GM19035 (cell line): ENCODE results near the gene GGTA1.

Experiments used
- ATAC-seq: cut with Tn5 transposase; IDR thresholded peaks from one replicate; pipeline ENCODE4 v1.9.1; 2021; ENCODE audit not compliant: unreplicated experiment

Gene GGTA1

GRCh38 chr9:121424024-121424432 lies 75.6 kb downstream of the GGTA1 start:
- no peak for ATAC-seq

DNA sequence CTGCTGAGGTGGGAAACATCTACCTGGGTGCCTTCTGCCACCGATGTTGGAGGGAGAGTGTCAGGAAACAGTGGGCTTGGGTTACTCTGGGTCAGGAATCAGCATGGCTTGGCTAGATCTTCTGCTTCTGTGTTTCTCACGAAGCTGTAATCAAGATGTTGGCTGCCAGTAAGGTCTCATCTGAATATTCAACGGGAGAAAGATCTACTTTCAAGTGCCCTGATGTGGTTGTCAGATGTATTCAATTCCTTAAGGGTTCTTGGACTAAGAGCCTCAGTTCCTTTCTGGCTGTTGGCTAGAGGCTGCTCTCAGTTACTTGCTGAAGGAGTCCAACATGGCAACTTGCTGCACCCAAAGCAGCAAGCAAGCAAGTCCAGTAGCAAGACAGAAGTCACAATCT lies 87.7 kb downstream of the GGTA1 start:
- ATAC-seq, result no peak

GRCh38 chr9:121405899-121406298 lies 93.7 kb downstream of the GGTA1 start:
- no peak for ATAC-seq
